Hepatocyte (in vitro differentiated cells): ENCODE measurements around the gene INPPL1.

ENCODE experiments used
- EZH2 ChIP-seq: fragments of 200-600 bp; sonication (generic); IDR thresholded peaks from 2 replicates; pipeline ENCODE4 v1.6.1; 2016; ENCODE audit warnings: antibody characterized with exemption, mild to moderate bottlenecking, borderline replicate concordance
- TF ChIP-seq, protein P1 (sequence below): fragments of 200-600 bp; sonication (generic); IDR thresholded peaks from 2 replicates; pipeline ENCODE4 v1.5.1; 2016; ENCODE audit warnings: antibody characterized with exemption, mild to moderate bottlenecking; ENCODE audit not compliant: poor library complexity

DNA sequence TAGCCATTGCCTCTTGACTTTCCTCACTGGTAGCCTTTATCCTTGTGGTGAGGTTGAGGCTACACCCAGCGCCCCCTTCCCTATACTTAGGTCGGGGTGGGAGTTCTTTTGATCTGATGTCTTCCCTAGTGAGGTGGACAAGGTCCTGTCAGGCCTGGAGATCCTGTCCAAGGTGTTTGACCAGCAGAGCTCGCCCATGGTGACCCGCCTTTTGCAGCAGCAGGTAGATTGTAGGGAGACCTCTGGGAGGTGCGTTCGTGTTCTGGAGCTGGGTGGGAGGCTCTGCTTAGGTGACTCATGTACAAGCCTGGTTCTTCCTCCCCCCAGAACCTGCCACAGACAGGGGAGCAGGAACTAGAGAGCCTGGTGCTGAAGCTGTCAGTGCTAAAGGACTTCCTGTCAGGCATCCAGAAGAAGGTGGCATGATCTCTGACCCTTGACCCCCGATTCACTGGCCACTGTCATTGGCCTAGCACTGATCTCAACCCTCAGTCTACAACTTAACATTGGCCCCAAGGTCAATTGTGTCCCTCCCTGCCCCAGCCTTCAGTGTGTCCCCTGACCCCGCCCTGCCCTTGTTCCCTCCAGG, 4.9 kb downstream of the INPPL1 start:
- TF ChIP-seq, protein P1, sequence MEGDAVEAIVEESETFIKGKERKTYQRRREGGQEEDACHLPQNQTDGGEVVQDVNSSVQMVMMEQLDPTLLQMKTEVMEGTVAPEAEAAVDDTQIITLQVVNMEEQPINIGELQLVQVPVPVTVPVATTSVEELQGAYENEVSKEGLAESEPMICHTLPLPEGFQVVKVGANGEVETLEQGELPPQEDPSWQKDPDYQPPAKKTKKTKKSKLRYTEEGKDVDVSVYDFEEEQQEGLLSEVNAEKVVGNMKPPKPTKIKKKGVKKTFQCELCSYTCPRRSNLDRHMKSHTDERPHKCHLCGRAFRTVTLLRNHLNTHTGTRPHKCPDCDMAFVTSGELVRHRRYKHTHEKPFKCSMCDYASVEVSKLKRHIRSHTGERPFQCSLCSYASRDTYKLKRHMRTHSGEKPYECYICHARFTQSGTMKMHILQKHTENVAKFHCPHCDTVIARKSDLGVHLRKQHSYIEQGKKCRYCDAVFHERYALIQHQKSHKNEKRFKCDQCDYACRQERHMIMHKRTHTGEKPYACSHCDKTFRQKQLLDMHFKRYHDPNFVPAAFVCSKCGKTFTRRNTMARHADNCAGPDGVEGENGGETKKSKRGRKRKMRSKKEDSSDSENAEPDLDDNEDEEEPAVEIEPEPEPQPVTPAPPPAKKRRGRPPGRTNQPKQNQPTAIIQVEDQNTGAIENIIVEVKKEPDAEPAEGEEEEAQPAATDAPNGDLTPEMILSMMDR: no peak
- no peak for TF ChIP-seq EZH2
